ENCODE measurements around the gene SYP.

DNA sequence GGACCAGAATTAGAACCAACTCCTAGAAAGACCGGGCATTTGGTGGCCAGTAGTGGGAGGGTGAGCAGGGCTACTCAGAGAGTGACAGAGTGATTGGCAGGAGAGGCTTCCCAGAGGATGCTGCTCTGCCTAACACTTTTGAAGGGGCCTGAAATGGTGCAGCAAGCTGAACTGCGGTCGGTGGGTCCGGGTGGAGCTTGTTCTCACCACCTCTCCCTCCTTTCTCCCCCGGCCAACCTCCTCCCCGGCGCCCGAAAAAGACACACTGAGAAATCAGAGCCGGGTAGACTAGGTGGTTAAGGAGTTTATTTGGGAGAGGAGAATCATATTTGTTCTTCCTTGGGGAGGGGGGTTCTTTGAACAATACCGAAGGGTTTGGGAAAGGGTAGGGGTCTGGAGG is 12.5 kb downstream of the SYP start:
- TF ChIP-seq CTCF (IDR thresholded peaks at IDR 0.05) (no peak), POLR2A (IDR thresholded peaks at IDR 0.05) (no peak), POLR2AphosphoS5 (IDR thresholded peaks at IDR 0.05) (no peak)

All from sigmoid colon (tissue), 4 donors.